ENCODE measurements around the gene TMEM164. TPM values are rescaled to one million over a fixed set of nuclear protein-coding genes. Genes with fewer than 3 reads are reported as not detected.

TMEM164 gene
- 7.3 and 11.8 TPM in 2 replicates for total RNA-seq (ENCODE audit: low replicate concordance)

GRCh38 chrX:110002300-110003166, at the start of gene TMEM164:
Gene TMEM164, plus strand, starts transcription at chrX:110003114. Its CDS starts 661 bp downstream, at chrX:110003775.
- peak; percentile 70 for DNase-seq (ENCODE audit: low read depth)
- TF ChIP-seq CTCF (IDR thresholded peaks at IDR 0.05; ENCODE audit: insufficient read depth, low read length), result no peak
- H3K4me3 ChIP-seq (ENCODE audit: low read depth, low read length), result peak within 1 kb of the TSS; percentile 73

GRCh38 chrX:109954333-109954732, 48.6 kb upstream of the TMEM164 start:
- peak; percentile 58 for DNase-seq (ENCODE audit: low read depth)
- no peak for TF ChIP-seq CTCF (IDR thresholded peaks at IDR 0.05; ENCODE audit: insufficient read depth, low read length)
- no peak overlapping the region for H3K4me3 ChIP-seq (ENCODE audit: low read depth, low read length)

- DNase-seq (ENCODE audit: low read depth), result no peak
- no peak overlapping the region for H3K4me3 ChIP-seq (ENCODE audit: low read depth, low read length)
- TF ChIP-seq CTCF (IDR thresholded peaks at IDR 0.05; ENCODE audit: insufficient read depth, low read length), result no peak
Measured at GRCh38 chrX:109954955-109955354, 48.0 kb upstream of the TMEM164 start.

- no peak for TF ChIP-seq CTCF (IDR thresholded peaks at IDR 0.05; ENCODE audit: insufficient read depth, low read length)
- DNase-seq (ENCODE audit: low read depth), result no peak
- no peak overlapping the region for H3K4me3 ChIP-seq (ENCODE audit: low read depth, low read length)
Measured at GRCh38 chrX:109958266-109958665, 44.6 kb upstream of the TMEM164 start.

GRCh38 chrX:109959356-109959871, 43.5 kb upstream of the TMEM164 start:
- TF ChIP-seq CTCF (IDR thresholded peaks at IDR 0.05; ENCODE audit: insufficient read depth, low read length), result no peak
- H3K4me3 ChIP-seq (ENCODE audit: low read depth, low read length), result no peak overlapping the region
- no peak for DNase-seq (ENCODE audit: low read depth)

- DNase-seq (ENCODE audit: low read depth), result no peak
- TF ChIP-seq CTCF (IDR thresholded peaks at IDR 0.05; ENCODE audit: insufficient read depth, low read length), result no peak
- no peak overlapping the region for H3K4me3 ChIP-seq (ENCODE audit: low read depth, low read length)
Measured at GRCh38 chrX:109964390-109964789, 38.5 kb upstream of the TMEM164 start.

Data from fibroblast of the aortic adventitia (primary cell).